Peyer's patch (tissue), 4 donors: ENCODE data around the gene PTRHD1. TPM values are rescaled to one million over a fixed set of nuclear protein-coding genes. Genes with fewer than 3 reads are reported as not detected.

ENCODE experiments used
- DNase-seq, 3 donors: peaks; one replicate each; pipeline ENCODE4 v3.0.0-alpha.2; 2017 to 2019
- H3K27ac ChIP-seq, 4 donors: fragments of 200-600 bp; sonication (generic); one replicate each; pipeline ENCODE4 v1.5.1; 2016 to 2019
- H3K27me3 ChIP-seq, 2 donors: fragments of 200-600 bp; sonication (generic); one replicate each; pipeline ENCODE4 v1.5.1; 2019
- H3K36me3 ChIP-seq, 3 donors: fragments of 200-600 bp; sonication (generic); one replicate each; pipeline ENCODE4 v1.5.1; 2016 to 2019
- H3K4me1 ChIP-seq, 4 donors: fragments of 200-600 bp; sonication (generic); one replicate each; pipeline ENCODE4 v1.5.1; 2016 to 2019
- H3K4me3 ChIP-seq, 4 donors: fragments of 200-600 bp; sonication (generic); 1 replicate in 3 of 4; 2 replicates in 1 of 4; pipeline ENCODE4 v1.5.1; 2016 to 2019; ENCODE audit warnings: mild to moderate bottlenecking in 1 of 4
- H3K9me3 ChIP-seq, 4 donors: fragments of 200-600 bp; sonication (generic); one replicate each; pipeline ENCODE4 v1.5.1; 2016 to 2019; ENCODE audit warnings: mild to moderate bottlenecking in 1 of 4
- CTCF ChIP-seq, 6 experiments: fragments of 450-650 bp in 4 of 6; fragments of 200-600 bp in 2 of 6; sonication (generic) in 1 of 6; IDR thresholded peaks; one replicate each; pipeline ENCODE4 v1.5.1; 2017 to 2019; ENCODE audit warnings: antibody characterized with exemption in 6 of 6, mild to moderate bottlenecking in 3 of 6, moderate library complexity in 1 of 6
- POLR2A ChIP-seq, 2 donors: fragments of 450-650 bp; IDR thresholded peaks; one replicate each; pipeline ENCODE4 v1.5.1; 2017; ENCODE audit warnings: antibody characterized with exemption in 2 of 2, mild to moderate bottlenecking in 2 of 2, moderate library complexity in 2 of 2
- total RNA-seq, 4 donors: library from RNA; depleted of rRNA; stranded (reverse); fragments of >200 nt; gene quantifications; one replicate each; pipeline ENCODE4 v1.1.0, GENCODE V29; 2016

PTRHD1 gene
- total RNA-seq, 4 donors from 2014 or later = 19.9 to 38.7 (median 21.2) TPM

- no peak for DNase-seq
- H3K9me3 ChIP-seq = no peaks in the 10 kb centered on the region
- H3K4me3 ChIP-seq = no peak overlapping the region
- no peaks in the 10 kb centered on the region for H3K27me3 ChIP-seq
- TF ChIP-seq CTCF (IDR thresholded peaks at IDR 0.05) (no peak), POLR2A (IDR thresholded peaks at IDR 0.05) (no peak)
- peaks cover 0 to 32% (median 0%) of the 10 kb centered on the region in 3 donors for H3K36me3 ChIP-seq
- H3K27ac ChIP-seq = no peak overlapping the region
- H3K4me1 ChIP-seq = no peaks in the 10 kb centered on the region
Observed at GRCh38 chr2:24742730-24743129, 50.5 kb downstream of the PTRHD1 start.

- DNase-seq = no peak
- no peaks in the 10 kb centered on the region for H3K4me1 ChIP-seq
- H3K36me3 ChIP-seq = peaks cover 0 to 32% (median 0%) of the 10 kb centered on the region in 3 donors
- no peak overlapping the region for H3K4me3 ChIP-seq
- no peak for TF ChIP-seq POLR2A (IDR thresholded peaks at IDR 0.05)
- TF ChIP-seq CTCF (IDR thresholded peaks at IDR 0.05) = no peak
- no peaks in the 10 kb centered on the region for H3K9me3 ChIP-seq
- no peaks in the 10 kb centered on the region for H3K27me3 ChIP-seq
- H3K27ac ChIP-seq = no peak overlapping the region
Observed at GRCh38 chr2:24740142-24740541, 53.0 kb downstream of the PTRHD1 start.

Other genes with a start within 250 kb of the PTRHD1 start
- gene CENPO, start within 50 bp of the PTRHD1 start, total RNA-seq = 10 to 100 TPM in 2 of 4 donors, 1 to 10 TPM in 2; 8.5 to 10.7 (median 10.0) TPM
- 100 to 1,000 TPM in 1 of 4 donors, 10 to 100 TPM in 3; 23.6 to 195 (median 56.4) TPM for gene ADCY3, start 126.8 kb upstream of the PTRHD1 start, total RNA-seq
- gene DNAJC27, start 178.6 kb upstream of the PTRHD1 start, total RNA-seq = 10 to 100 TPM in 1 of 4 donors, 1 to 10 TPM in 3; 2.7 to 12.4 (median 7.8) TPM
- gene EFR3B, start 248.7 kb upstream of the PTRHD1 start, total RNA-seq = 1 to 10 TPM in 1 of 4 donors, under 1 TPM in 3; 0.40 to 1.2 (median 0.65) TPM